ENCODE data around the gene SGPL1.

The SGPL1 gene

DNA sequence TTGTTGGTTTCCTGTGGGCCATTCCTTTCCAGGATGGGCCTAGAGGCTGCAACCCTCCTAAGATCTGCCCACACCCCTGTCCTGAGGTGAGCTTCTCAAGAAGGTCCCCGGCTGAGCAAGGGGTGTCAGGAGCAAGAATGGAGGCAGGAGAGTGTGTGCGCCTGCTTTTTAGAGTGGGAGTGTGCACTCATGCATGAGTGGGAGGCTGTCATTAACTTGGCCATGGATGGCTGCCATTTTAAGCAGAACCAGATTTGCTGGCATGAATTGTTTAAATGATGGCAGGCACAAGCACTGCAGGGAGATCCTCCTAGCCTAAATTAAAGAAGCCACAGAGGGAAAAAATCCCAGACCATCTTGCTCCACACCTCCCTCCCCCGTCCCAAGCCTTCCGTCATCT lies 2.9 kb upstream of the SGPL1 start:
- DNase-seq, result no peak

DNA sequence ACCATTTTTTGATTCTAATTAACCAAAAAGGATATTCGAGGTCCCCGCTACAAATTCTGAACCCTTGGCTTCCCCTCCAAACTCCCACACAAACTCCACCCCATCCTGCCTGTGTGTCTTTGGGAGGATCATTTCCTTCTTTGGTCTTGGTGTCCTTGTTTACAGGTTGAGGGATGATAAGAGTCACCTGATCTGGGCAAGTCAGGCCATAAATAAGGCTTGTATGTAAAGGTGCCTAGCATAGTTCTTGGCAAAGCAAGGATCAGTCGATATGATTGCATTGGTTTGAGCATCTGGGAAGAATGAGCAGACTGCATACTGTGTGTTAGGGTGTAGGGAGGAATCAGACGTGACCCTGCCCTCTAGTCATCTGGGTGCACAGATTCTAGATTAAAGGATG lies 1.6 kb upstream of the SGPL1 start:
- no peak for DNase-seq

DNA sequence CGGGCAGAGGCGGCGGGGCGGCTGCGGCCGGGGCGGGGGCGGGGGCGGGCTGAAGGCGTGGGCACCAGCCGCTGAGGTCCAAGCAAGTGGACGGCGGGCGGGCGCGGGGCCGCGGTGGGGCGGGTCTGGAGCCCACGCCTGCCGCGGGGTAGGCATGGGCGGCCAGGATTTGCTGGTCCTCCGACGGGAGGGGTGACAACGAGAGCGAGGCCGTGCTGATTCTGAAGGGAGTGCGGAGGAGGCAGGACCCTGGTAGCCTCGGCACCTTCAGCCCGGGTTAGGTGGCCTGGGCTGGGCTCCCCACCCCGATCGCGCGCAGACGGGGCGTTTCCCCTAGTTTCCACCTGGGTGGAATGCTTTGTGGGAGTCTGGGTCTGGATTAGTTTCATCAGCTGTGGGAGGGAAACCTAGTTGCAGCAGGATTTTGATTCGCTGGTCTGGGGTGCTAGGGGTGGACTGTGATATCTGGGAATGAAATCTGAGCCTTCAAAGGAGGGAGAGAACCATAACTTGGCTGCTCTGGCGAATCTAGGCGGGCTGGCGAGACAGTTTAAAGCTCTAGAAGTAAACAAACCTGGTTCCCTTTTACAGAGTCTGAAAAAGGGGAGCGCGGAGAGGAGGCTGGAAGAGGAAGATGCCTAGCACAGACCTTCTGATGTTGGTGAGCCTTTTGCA lies 609 bp downstream of the SGPL1 start:
- peak; percentile 74 to 82 for DNase-seq

DNA sequence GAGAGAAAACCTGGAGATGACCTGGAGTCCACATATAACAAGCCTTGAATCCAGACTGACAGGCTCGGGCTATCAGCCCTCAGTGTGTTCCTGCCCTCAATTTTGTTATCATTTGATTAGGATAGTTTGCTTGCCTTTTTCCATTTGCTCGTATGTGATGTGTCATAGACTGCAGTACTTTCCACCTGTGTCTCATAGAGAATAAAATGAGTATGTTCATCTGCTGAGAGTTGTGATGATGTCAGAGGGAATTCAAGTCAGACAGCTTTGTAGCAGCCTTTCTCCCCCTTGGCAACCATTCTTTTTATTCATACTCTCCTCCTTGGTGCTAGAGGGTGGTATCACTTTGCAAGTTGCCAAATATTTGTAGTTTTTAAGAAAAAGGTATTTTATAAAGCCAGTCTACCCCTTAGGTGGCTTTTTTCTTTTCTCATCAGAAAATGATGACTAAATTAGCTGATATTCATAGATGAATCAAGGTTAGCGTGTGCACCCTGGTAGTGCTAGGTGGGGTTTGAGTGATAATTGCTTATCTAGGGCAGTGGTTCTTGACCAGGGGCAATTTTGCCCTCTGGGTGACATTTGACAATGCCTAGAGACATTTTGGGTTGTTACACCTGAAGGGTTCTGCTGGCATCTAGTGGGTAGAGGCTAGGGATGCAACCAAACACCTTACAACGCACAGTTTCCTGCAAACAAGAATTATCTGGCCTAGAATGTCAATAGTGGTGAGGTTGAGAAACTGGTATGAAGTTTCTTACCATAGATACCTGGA lies 5.4 kb downstream of the SGPL1 start:
- no peak for DNase-seq

DNA sequence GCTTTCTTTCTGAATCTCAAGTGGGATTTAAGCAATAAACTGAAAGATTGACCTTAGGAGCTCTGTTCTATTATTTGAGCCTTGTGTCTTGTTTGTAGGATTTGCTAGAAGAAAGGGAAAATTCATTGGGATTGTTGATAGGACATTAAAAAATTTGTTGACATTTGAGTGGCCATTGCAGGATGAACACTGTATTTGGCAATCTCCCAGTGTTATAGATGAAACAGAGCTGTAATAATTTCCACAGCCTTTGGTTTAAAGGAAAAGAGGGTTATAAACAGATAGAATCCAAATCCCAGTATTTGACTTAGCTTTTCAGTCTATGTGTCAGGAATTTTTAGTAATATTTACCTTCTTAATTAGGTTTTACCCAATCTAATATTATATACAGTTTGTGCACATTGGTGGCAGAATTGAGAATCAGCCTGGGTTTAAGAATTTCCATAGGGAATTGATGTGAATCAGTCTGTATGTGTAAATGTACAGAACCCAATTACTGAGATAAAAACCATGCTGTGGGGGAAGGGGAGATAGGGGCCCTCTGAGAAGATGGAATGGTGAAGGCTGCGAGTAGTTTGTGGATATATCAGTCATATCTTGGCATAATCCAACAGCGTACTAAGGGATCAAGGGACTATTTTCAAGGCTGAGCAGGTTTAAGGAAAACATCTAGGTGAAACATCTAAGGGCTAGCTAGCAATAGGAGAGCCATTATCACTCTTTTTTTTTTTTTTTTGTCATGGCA lies 6.5 kb downstream of the SGPL1 start:
- DNase-seq, result no peak

DNA sequence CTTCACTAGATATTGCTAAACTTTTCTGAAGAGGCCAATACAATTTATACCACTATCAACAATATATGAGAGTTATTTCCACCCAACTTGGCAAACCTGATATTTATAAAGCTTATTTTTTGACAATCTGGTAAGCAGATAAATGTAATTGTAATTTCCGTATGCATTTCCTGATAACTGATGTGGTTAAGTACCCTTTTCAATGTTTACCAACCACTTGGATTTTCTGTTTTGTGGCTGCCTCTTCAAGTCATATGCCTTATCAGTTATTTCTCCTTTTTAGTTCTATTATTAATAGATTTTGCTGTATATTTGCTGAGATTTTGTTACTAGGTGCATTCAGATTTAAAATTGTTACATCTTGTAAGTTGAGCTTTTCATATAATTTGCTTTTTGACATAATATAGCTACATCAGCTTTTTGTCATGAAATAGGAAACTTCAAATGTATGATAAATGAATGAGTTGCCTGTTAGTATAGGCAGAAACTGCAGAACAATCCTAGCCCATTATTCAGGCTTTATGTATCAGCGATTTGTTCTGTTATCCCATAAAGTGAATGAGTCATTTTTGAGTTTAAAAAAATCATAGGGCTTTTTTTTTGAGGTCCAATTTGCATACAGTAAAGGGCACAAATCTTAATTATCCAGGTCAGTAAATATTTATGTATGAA lies 11.5 kb downstream of the SGPL1 start:
- no peak for DNase-seq

DNA sequence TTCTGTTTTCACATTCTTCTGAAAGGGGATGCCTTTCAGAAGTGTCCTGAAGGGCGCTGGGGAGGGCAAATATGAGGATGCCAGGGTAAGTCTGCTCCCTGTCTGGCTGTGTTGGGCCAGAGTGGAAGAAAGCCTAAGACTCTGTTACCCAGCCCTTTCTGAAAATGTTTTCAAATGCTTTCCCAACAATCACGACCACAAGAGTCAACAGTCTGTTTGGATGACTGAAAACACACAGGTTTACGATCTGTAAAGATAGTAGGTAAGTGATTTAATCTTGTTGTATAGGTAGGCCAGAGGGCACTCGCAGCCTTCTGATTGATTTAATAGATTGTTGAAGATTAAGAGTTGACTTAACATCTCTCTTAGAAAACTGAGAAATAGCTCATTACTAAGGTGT lies 13.2 kb downstream of the SGPL1 start:
- DNase-seq, result no peak

DNA sequence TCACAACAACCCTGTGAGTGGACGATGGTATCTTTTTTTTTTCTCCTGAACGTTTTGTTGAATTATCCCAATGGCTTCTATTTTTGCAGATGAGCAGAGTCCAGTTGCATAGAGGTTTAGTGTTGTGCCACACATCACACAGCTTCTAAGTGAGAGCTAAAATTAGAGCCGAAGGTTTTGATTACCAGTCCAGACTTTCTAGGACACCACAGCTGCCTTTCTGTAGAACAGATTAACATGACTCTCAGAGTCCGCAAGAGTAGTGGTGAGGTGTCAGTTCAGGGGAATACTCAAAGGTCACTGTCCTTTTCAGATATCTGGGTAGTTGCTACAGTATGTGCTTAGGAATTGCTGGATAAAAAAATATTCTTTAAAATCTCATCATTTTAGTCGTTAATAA lies 13.8 kb downstream of the SGPL1 start:
- no peak for DNase-seq

DNA sequence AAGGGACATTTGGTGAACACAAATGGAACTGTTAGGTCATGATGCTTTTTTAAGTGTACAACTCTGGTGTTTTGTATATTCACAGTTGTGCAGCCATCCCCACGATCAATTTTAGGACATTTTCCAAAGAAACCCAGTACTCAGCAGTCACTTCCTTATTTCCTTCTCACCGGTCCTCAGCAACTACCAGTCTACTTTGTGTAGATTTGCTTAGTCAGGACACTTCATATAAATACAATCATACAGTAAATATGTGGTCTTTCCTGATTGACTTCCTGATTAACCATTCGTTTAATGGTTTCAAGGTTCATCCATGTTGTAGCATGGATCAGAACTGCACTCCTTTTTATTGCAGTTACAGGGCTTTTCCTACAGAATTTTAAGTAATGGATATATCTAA lies 14.4 kb downstream of the SGPL1 start:
- no peak for DNase-seq

DNA sequence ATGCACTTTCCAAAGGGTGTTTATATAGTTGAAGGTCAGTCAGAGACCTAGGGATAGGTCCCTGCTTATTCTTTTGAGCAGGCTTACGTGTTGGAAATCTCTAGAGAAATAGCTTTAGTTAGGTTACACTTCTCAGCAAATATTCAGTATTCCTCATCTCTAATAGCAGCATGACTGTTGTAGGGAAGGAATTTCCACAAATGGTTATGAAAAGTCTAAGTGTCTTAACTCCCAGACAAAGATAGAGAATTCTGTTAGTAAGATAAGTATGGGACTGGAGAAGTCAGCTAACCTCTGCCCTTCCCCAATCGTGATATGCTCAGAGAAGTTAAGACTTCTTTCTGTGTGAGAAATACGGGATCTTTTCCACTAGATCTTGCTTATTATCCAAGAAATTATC lies 16.5 kb downstream of the SGPL1 start:
- DNase-seq, result no peak

DNA sequence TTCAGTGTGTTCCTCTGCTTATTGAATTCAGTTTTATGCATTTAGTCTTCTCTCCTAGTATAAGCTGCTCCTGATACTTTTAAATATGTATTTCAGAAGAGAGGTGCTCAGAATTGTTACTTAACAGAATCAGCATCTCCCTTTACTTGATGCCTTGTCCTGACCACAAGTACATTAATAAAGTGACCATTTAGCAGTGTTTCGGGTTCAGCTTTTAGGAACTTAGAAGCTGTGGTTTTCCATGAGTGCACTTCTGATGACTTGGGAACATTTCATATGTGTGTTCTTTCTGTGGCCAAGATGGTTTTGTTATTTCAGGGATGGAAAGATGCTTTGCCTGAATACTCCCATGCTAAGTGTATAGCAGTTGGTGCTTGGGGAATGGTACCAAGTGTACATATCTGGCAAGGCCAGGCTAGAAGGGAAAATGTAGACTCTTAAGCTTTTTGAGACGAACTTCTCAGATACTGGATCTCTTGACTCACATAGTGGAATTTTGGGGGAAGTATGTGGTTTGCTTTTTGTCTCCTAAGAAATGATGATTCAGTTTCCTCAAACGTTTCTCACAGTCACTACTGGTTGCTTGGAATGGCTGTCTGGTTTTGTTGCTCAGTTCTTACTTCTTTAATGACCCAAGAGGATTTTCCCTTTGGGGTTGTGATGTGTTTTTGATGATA lies 17.2 kb downstream of the SGPL1 start:
- DNase-seq, result no peak

DNA sequence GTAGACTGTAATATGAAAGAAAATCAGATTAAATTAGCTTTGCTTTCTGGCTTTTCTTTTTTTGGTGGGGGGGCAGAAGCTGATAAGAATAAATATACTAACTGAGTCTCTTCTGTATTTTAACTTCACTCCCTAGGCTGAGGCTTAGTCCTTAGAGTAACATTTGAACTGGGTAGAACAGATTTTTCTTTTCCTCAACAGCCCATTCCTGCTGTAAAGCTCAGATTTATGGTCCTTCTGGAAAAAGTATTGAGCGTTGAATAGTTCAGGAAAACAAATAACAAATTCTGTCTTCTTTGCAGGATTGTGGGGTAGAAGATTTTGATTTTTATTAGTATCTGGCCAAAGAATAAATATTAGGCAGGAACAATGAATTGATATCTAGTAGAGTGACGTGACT lies 17.9 kb downstream of the SGPL1 start:
- no peak for DNase-seq

DNA sequence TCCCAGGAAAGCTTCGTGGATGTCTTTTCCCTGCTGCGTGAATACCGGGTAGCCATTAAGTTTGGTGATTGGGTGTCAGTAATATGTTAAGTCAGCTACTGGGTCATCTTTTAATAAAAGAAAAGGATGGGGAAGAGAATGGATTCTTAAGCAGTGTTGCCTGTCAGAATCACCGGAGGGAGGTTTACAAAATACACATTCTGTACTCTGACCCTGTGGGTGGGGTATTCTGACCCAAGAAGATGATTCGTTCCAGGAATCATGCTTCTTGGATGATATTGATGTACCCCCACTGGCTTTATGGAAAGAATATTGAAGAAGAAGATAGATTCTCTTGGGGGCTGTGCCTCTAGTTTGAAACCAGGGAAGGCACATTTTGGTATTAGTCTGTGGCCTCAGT lies 18.3 kb downstream of the SGPL1 start:
- DNase-seq, result no peak

DNA sequence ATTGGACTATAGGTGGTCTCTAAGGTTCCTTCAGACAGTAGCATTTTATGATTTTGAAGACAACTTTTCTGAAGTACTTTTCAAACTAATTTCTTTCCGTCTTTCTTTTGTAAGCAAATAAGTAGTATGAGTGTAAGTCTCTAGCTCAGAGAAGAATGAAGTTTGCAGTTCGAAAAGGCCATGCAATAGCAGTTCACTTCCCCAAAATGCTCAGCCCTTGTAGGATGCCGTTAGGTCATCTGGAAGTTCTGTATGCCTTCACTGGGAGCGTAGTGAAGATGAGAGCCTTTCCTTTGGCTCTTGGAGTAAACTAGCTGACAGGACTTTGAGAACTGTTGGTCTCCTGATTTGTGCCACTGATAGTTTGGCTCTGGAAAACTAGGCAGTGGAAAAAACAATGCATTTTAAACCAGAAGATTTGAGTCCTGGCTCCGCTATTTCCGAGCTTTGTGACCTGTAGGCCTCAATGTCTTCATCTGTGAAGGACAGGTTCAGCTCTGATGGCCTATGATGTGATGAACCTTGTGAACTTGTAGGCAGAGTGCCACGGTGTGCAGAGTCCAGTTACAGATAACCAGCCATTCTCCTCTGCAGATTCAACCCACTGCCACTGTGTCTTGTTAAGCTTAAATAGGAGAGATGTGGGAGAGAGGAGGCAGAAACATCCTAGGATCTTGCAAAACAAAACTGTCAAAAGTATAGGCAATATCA lies 18.8 kb downstream of the SGPL1 start:
- DNase-seq, result no peak

DNA sequence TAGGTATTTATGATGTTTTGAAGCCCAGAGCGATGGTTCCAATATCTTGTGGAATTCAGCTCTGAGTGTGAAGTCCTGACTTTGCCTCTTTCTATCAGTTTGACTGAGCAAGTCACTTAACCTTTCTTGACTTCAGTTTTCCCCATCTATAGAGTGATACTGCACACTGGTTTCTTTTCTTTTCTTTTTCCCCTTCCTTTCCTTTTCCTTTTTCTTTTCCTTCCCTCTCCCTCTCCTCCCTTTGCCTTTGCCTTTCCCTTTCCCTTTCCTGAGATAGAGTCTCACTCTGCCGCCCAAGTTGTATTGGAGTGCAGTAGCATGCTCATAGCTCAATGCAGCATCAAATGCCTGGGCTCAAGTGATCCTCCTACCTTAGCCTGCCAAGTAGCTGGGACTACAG lies 20.6 kb downstream of the SGPL1 start:
- no peak for DNase-seq

DNA sequence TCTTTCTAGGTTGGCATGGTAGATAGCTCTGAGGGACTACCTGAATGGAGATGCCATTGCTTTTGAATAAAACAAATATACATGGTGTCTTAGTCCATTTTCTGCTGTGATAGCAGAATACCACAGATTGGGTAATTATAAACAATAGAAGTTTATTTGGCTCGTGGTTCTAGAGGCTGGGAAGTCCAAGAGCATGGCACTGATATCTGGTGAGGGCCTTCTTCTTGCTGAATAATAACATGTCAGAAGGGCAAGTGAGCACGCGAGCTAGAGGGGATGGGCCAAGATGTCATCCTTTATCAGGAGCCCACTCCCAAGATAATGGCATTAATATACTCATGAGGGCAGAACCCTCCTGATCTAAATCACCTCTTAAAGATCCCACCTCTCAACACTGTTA lies 21.9 kb downstream of the SGPL1 start:
- DNase-seq, result no peak

DNA sequence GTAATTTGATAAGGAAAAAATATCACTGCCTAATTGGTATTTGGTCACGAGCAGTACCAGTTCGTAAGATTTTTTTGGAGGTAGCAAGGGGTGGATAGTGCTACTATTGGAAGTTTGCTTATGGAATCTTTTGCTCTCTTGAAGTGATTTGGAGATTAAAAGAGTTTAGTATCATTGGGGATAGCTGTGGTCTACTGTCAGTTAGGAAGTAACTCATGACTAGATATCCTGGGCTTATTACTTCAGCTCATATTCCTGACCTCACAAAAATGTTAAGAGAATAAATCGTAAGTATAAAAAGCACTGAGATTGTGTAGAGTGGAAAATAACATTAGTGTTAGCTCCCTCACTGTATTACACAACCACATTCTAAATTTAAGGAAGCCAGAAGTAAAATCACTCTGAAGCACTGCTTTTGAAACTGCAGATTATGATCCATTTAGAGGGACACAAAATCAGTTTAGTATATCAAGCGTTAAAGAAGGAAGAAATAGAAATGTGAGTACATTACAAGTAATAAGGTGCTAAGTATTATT lies 22.6 kb downstream of the SGPL1 start:
- no peak for DNase-seq

DNA sequence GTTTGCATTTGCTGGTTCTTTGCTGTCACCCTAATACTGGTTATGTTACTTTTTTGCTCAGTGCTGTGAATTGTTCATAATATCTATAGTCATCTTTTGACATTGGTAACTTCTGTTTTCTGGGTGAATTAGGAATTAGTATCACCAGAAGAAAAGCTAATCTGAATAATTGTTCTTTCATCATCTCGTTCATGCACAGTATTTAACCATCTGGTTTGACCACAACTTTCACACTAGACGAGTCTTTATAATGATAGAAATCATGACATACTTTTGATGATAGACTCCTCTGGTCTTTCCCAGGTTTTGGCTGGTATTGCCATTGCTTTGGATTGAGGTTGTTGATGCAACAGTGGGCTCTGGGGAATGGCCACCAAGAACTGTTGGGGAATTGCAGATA lies 25.1 kb downstream of the SGPL1 start:
- no peak for DNase-seq

DNA sequence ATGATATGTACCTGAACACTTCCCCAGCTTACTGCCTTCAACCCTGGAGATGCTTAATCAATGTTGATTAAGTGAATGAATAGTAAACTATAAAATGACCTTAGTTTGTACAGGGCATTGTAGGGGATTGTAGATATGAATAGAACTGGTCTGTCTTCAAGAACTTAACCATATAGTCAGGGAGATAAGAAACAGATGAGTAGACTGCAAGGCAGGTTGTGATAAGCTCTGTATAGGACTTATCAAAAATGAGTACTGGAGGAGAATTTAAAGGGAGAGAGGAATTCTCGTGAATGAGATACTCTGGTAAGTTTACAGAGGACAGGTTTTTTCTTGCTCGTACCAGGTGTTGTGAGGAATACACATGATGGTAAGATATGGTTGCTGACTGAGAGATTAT lies 27.6 kb downstream of the SGPL1 start:
- DNase-seq, result no peak

DNA sequence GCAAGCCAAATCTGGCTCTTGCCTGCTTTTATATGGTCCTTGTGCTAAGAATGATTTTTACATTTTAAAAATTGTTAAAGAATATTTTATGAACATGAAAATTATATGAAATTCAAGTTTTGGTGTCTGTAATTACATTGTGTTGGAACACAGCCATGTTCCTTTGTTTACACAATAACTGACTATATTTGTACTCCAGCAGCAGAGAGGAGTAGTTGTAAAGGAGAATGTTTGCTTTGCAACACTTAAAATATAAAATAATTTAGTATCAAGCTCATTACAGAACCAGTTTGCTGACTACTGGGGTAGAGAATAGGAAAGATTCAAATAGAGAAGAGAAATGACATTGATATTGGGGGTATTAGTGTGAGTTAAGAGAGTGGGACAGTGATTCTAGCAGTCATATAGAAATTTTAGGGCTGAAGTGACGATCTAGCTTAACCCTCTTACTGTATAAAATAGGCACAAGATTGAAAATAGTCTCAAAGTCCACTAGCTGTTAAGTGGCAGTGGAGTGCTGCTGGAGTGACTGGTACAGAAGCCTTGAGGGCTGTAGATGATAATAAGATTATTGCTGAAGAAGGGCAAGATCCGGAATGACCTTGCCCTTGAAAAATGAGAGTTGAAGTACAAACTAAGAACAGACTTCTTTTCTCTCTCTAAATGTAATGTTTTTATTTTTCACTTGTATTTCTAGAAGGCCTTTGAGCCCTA lies 28.2 kb downstream of the SGPL1 start:
- DNase-seq, result no peak

DNA sequence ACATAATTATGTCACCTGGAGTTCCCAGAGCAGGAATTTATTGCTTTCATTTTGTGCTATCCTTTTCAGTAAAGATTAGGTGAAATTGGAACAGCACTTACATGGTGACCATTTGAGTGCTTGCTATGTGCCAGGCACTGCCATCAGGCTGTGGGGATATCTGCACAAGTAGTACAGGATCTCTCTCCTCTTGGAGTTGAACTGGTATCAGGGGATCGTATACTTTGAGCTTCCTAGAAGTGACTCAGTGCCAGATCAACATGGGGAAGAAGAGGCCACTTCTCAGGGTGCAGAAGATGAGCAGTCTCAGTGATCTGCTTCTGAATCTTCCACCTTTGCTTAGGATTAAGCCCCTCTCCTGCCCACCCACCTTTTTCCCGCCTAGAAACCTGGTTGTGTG lies 29.5 kb downstream of the SGPL1 start:
- DNase-seq, result no peak

Data from NCI-H526 (cell line).